Liver (tissue), 3 donors: ENCODE data around the gene MYOC.

ENCODE experiments used
- EGR1 ChIP-seq, 2 donors: IDR thresholded peaks; 2 replicates each; pipeline ENCODE4 v1.6.1; 2016 to 2018; ENCODE audit warnings: antibody characterized with exemption in 2 of 2, low read depth in 2 of 2
- FOXA1 ChIP-seq: IDR thresholded peaks from 2 replicates; pipeline ENCODE4 v1.6.1; 2016; ENCODE audit warnings: antibody characterized with exemption
- HNF4G ChIP-seq: IDR thresholded peaks from 2 replicates; pipeline ENCODE4 v1.6.1; 2016; ENCODE audit warnings: antibody characterized with exemption
- JUND ChIP-seq, 2 donors: IDR thresholded peaks; 2 replicates each; pipeline ENCODE4 v1.6.1; 2016; ENCODE audit warnings: antibody characterized with exemption in 2 of 2
- MAX ChIP-seq: IDR thresholded peaks from 2 replicates; pipeline ENCODE4 v1.6.1; 2016; ENCODE audit warnings: antibody characterized with exemption
- RAD21 ChIP-seq, 2 donors: IDR thresholded peaks; 2 replicates each; pipeline ENCODE4 v1.6.1; 2016; ENCODE audit warnings: antibody characterized with exemption in 2 of 2, mild to moderate bottlenecking in 2 of 2
- RXRA ChIP-seq, 2 donors: IDR thresholded peaks; 2 replicates each; pipeline ENCODE4 v1.6.1; 2017 to 2018; ENCODE audit warnings: antibody characterized with exemption in 2 of 2, mild to moderate bottlenecking in 1 of 2
- TAF1 ChIP-seq: conservative IDR thresholded peaks from 2 replicates; pipeline ENCODE4 v1.6.1; 2016; ENCODE audit warnings: antibody characterized with exemption, mild to moderate bottlenecking
- YY1 ChIP-seq: IDR thresholded peaks from 2 replicates; pipeline ENCODE4 v1.6.1; 2016; ENCODE audit warnings: antibody characterized with exemption, mild to moderate bottlenecking
- TF ChIP-seq, protein P1 (sequence below): fragments of 150-350 bp; IDR thresholded peaks from 2 replicates; pipeline ENCODE4 v1.5.1; 2017; ENCODE audit warnings: improper control_type of control experiment, low read depth, low read length; ENCODE audit not compliant: missing input control
- TF ChIP-seq, protein P2 (sequence below): IDR thresholded peaks from 2 replicates; pipeline ENCODE4 v1.6.1; 2016; ENCODE audit warnings: antibody characterized with exemption
- TF ChIP-seq, protein P3 (sequence below): IDR thresholded peaks from 2 replicates; pipeline ENCODE4 v1.6.1; 2016; ENCODE audit warnings: antibody characterized with exemption, mild to moderate bottlenecking
- donor health status: healthy.
- donor health status: healthy.

- TF ChIP-seq HNF4G = no peak
- TF ChIP-seq FOXA1 = no peak
- TF ChIP-seq, protein P1, sequence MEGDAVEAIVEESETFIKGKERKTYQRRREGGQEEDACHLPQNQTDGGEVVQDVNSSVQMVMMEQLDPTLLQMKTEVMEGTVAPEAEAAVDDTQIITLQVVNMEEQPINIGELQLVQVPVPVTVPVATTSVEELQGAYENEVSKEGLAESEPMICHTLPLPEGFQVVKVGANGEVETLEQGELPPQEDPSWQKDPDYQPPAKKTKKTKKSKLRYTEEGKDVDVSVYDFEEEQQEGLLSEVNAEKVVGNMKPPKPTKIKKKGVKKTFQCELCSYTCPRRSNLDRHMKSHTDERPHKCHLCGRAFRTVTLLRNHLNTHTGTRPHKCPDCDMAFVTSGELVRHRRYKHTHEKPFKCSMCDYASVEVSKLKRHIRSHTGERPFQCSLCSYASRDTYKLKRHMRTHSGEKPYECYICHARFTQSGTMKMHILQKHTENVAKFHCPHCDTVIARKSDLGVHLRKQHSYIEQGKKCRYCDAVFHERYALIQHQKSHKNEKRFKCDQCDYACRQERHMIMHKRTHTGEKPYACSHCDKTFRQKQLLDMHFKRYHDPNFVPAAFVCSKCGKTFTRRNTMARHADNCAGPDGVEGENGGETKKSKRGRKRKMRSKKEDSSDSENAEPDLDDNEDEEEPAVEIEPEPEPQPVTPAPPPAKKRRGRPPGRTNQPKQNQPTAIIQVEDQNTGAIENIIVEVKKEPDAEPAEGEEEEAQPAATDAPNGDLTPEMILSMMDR = no peak
- no peak for TF ChIP-seq YY1
- TF ChIP-seq TAF1 = no peak
- TF ChIP-seq RXRA (IDR thresholded peaks at IDR 0.05) = no peak
- TF ChIP-seq JUND (IDR thresholded peaks at IDR 0.05) = no peak
- TF ChIP-seq, protein P2, sequence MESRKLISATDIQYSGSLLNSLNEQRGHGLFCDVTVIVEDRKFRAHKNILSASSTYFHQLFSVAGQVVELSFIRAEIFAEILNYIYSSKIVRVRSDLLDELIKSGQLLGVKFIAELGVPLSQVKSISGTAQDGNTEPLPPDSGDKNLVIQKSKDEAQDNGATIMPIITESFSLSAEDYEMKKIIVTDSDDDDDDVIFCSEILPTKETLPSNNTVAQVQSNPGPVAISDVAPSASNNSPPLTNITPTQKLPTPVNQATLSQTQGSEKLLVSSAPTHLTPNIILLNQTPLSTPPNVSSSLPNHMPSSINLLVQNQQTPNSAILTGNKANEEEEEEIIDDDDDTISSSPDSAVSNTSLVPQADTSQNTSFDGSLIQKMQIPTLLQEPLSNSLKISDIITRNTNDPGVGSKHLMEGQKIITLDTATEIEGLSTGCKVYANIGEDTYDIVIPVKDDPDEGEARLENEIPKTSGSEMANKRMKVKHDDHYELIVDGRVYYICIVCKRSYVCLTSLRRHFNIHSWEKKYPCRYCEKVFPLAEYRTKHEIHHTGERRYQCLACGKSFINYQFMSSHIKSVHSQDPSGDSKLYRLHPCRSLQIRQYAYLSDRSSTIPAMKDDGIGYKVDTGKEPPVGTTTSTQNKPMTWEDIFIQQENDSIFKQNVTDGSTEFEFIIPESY = no peak
- TF ChIP-seq MAX = no peak
- no peak for TF ChIP-seq RAD21 (IDR thresholded peaks at IDR 0.05)
- TF ChIP-seq, protein P3, sequence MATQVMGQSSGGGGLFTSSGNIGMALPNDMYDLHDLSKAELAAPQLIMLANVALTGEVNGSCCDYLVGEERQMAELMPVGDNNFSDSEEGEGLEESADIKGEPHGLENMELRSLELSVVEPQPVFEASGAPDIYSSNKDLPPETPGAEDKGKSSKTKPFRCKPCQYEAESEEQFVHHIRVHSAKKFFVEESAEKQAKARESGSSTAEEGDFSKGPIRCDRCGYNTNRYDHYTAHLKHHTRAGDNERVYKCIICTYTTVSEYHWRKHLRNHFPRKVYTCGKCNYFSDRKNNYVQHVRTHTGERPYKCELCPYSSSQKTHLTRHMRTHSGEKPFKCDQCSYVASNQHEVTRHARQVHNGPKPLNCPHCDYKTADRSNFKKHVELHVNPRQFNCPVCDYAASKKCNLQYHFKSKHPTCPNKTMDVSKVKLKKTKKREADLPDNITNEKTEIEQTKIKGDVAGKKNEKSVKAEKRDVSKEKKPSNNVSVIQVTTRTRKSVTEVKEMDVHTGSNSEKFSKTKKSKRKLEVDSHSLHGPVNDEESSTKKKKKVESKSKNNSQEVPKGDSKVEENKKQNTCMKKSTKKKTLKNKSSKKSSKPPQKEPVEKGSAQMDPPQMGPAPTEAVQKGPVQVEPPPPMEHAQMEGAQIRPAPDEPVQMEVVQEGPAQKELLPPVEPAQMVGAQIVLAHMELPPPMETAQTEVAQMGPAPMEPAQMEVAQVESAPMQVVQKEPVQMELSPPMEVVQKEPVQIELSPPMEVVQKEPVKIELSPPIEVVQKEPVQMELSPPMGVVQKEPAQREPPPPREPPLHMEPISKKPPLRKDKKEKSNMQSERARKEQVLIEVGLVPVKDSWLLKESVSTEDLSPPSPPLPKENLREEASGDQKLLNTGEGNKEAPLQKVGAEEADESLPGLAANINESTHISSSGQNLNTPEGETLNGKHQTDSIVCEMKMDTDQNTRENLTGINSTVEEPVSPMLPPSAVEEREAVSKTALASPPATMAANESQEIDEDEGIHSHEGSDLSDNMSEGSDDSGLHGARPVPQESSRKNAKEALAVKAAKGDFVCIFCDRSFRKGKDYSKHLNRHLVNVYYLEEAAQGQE = no peak
- no peak for TF ChIP-seq EGR1 (IDR thresholded peaks at IDR 0.05; ENCODE audit: low read depth in 2 of 2)
Observed at GRCh38 chr1:171640225-171640624, 12.3 kb downstream of the MYOC start.
